ENCODE measurements around the gene USP47. TPM values are rescaled to one million over a fixed set of nuclear protein-coding genes. Genes with fewer than 3 reads are reported as not detected.

USP47 gene
- total RNA-seq, 1 experiment from 2014 or later = 47.8 TPM

GRCh38 chr11:11966826-11967668 lies 125.3 kb downstream of the USP47 start:
- peak; percentile 65 for DNase-seq (ENCODE audit: low read depth)

- DNase-seq (ENCODE audit: low read depth) = no peak
Observed at GRCh38 chr11:11967669-11968510, 126.1 kb downstream of the USP47 start.

GRCh38 chr11:11968511-11969280 lies 126.9 kb downstream of the USP47 start:
- no peak for DNase-seq (ENCODE audit: low read depth)

- no peak for DNase-seq (ENCODE audit: low read depth)
Observed at GRCh38 chr11:11969380-11970215, 127.8 kb downstream of the USP47 start.

GRCh38 chr11:11970556-11970955 lies 128.8 kb downstream of the USP47 start:
- no peak for DNase-seq (ENCODE audit: low read depth)

GRCh38 chr11:11971906-11972547 lies 130.3 kb downstream of the USP47 start:
- no peak for DNase-seq (ENCODE audit: low read depth)

- DNase-seq (ENCODE audit: low read depth) = no peak
Observed at GRCh38 chr11:11972730-11973341, 131.1 kb downstream of the USP47 start.

- DNase-seq (ENCODE audit: low read depth) = peak; percentile 58
Observed at GRCh38 chr11:11973361-11973800, 131.6 kb downstream of the USP47 start.

- DNase-seq (ENCODE audit: low read depth) = no peak
Observed at GRCh38 chr11:11973866-11974265, 132.1 kb downstream of the USP47 start.

GRCh38 chr11:11975201-11976092 lies 133.7 kb downstream of the USP47 start:
- peak; percentile 70 for DNase-seq (ENCODE audit: low read depth)

- no peak for DNase-seq (ENCODE audit: low read depth)
Observed at GRCh38 chr11:11976481-11977127, 134.8 kb downstream of the USP47 start.

GRCh38 chr11:11977206-11977938 lies 135.6 kb downstream of the USP47 start:
- peak; percentile 96 for DNase-seq (ENCODE audit: low read depth)

- DNase-seq (ENCODE audit: low read depth) = no peak
Observed at GRCh38 chr11:11978098-11978637, 136.4 kb downstream of the USP47 start.

- peak; percentile 98 for DNase-seq (ENCODE audit: low read depth)
Observed at GRCh38 chr11:11978792-11979487, 137.2 kb downstream of the USP47 start.

- DNase-seq (ENCODE audit: low read depth) = peak; percentile 79
Observed at GRCh38 chr11:11979488-11980117, 137.8 kb downstream of the USP47 start.

GRCh38 chr11:11980200-11980599 lies 138.4 kb downstream of the USP47 start:
- no peak for DNase-seq (ENCODE audit: low read depth)
